GM12892 (cell line): ENCODE results near the gene FSTL4.

Experiments used
- DNase-seq: peaks from one replicate; pipeline ENCODE4 v3.0.0; 2011; ENCODE audit not compliant: insufficient read length
- FAIRE-seq: peaks from 2 replicates; lab custom pipeline; 2011; peaks lifted over from hg19 to GRCh38; lab: Jason Lieb, UNC
- POLR2A ChIP-seq: IDR thresholded peaks from 2 replicates; pipeline ENCODE4 v1.6.1; 2011; ENCODE audit warnings: low read depth, low read length, control low read depth
- POLR2AphosphoS5 ChIP-seq: IDR thresholded peaks from 2 replicates; pipeline ENCODE4 v1.6.1; 2011; ENCODE audit warnings: low read depth, low read length, control low read depth
- TAF1 ChIP-seq: IDR thresholded peaks from 2 replicates; pipeline ENCODE4 v1.6.1; 2011; ENCODE audit warnings: low read depth, mild to moderate bottlenecking, control low read depth, low read length, borderline replicate concordance

The FSTL4 gene

GRCh38 chr5:133427121-133427777 lies 185.1 kb downstream of the FSTL4 start:
- TF ChIP-seq POLR2A (no peak), TAF1 (no peak), POLR2AphosphoS5 (no peak)
- FAIRE-seq = no peak

DNA sequence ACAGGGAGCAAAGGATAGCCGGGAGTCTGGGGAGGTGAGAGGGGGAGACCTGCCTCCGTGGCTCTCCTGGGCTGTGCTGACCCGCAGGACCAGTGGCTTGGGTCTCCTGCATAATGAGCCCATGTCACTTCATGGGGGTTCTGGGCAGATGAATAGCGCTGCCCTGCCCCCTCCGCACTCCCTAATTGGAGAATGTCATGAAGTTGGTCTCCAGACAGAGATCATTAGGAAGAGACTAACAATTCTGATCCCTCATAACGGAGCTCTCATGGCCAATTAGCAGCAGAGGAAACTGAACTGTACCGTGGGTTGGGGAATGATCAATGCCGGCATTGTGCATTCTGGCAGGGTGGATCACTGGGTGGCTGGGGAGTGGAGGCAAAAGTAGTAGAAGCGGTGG lies 186.1 kb downstream of the FSTL4 start:
- no peak for DNase-seq
- TF ChIP-seq POLR2A (no peak), TAF1 (no peak), POLR2AphosphoS5 (no peak)
- no peak for FAIRE-seq

More at GRCh38 chr5:133427121-133427777, 185.1 kb downstream of the FSTL4 start:
- no peak for DNase-seq

DNA sequence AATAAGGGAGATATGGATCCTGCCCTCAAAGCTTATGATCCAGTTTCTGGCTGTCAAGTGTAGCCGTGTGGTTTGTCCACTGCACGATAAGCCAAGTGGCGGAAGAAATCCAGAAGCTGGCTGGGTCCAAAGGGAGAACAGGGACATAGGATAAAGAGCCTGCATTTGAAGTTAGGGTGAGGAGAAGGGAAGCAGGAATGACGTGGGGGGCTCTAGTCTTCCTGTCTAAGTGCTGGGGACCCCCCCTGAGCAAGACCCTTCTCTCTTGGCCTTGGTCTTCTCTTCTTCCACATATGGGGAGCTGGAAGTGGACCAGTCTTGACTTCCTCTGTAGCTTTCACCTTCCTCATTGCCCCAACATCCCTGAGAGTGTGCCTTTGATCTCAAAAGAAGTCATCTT lies 186.6 kb downstream of the FSTL4 start:
- DNase-seq = no peak
- no peak for FAIRE-seq
- no peak for TF ChIP-seq TAF1
- TF ChIP-seq POLR2AphosphoS5 = no peak
- no peak for TF ChIP-seq POLR2A

- TF ChIP-seq POLR2A (no peak), TAF1 (no peak), POLR2AphosphoS5 (no peak)
- FAIRE-seq (no peak), DNase-seq (no peak)
Observed at GRCh38 chr5:133425222-133425621, 187.1 kb downstream of the FSTL4 start.

DNA sequence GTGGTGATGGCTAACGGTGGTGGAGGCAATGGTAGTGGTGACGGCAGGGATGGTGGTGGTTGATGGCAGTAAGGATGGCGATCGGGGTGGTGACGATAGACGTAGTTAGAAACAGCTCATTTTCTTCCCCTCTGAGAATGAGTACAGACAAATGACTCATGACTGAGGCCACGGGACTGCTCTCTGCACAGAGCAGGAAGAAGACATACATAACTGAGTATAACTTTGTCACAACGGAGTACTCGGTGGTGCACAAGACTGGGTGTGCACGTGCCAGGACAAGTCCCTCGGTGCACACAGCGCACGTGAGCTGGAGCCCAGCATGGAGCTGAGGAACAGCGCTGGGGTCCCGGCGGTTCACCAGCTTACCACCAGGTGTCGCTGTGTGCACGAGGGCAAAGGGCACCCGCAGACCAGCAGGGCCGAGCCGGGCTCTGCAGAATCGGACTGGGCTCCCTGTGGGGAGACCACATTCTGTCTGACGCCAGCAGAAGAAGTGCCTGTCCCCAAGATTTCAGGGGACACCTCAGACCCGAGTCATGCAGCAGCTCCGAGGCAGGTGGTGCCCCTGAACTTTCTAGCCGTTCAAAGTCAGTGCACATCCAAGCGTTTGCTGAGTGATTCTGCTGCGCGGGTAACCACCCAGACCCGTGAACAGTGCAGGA lies 188.6 kb downstream of the FSTL4 start:
- peak; percentile 87 for FAIRE-seq
- TF ChIP-seq POLR2A (no peak), POLR2AphosphoS5 (no peak), TAF1 (no peak)
- DNase-seq = peak; percentile 59

GRCh38 chr5:133423011-133423617 lies 189.2 kb downstream of the FSTL4 start:
- FAIRE-seq (no peak), DNase-seq (no peak)
- no peak for TF ChIP-seq TAF1
- no peak for TF ChIP-seq POLR2A
- TF ChIP-seq POLR2AphosphoS5 = no peak

GRCh38 chr5:133421806-133422205 lies 190.5 kb downstream of the FSTL4 start:
- DNase-seq (no peak), FAIRE-seq (no peak)
- TF ChIP-seq POLR2A (no peak), TAF1 (no peak), POLR2AphosphoS5 (no peak)

DNA sequence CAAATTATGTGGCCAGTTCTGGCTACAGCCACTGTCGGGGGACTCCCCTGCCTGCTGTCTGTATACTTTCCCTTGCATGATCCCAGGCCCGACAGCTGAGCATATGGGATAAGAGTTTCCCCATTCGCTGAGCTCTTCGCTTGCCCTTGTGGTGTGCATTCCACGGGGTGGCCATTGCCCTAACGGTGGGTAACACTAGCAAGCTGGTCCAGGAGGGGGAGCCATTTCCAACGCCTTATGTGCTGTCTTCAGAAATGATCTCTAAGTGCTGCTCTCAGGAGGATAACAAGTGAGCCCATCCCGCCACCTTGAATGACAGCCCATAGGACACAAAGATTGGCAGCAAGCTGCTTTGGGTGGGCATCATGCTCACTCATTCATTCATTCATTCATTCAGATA lies 190.9 kb downstream of the FSTL4 start:
- TF ChIP-seq POLR2AphosphoS5 (no peak), POLR2A (no peak), TAF1 (no peak)
- peak; percentile 87 for FAIRE-seq
- peak; percentile 31 for DNase-seq

- DNase-seq (no peak), FAIRE-seq (no peak)
- TF ChIP-seq POLR2A (no peak), TAF1 (no peak), POLR2AphosphoS5 (no peak)
Observed at GRCh38 chr5:133420440-133421301, 191.7 kb downstream of the FSTL4 start.

GRCh38 chr5:133415906-133416305 lies 196.4 kb downstream of the FSTL4 start:
- DNase-seq = no peak
- no peak for TF ChIP-seq TAF1
- TF ChIP-seq POLR2A = no peak
- TF ChIP-seq POLR2AphosphoS5 = no peak
- no peak for FAIRE-seq

DNA sequence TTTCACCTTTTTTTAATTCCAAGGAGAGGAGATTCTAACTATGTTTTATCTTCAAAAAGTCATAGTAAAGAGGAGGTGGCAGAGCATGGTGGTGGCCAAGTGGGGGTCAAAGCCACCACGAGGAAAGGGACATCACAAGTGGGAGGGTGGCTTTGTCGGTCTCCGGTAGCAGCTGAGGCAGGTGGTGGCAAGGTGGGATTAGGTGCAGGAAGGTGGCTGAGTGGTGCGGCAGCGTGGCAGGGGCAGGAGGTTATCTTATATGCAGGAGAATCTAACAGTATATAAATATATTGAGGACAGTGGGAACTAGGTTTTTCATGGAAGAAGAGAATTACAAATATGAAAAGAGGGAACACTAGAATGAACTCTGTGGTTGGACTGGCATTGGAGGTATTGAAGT lies 196.8 kb downstream of the FSTL4 start:
- FAIRE-seq = no peak
- DNase-seq = no peak
- no peak for TF ChIP-seq TAF1
- no peak for TF ChIP-seq POLR2AphosphoS5
- no peak for TF ChIP-seq POLR2A
